ENCODE data around the gene DLST. TPM values are rescaled to one million over a fixed set of nuclear protein-coding genes. Genes with fewer than 3 reads are reported as not detected.

Gene DLST
- total RNA-seq, 1 donor from 2014 or later: 74.5 TPM

DNA sequence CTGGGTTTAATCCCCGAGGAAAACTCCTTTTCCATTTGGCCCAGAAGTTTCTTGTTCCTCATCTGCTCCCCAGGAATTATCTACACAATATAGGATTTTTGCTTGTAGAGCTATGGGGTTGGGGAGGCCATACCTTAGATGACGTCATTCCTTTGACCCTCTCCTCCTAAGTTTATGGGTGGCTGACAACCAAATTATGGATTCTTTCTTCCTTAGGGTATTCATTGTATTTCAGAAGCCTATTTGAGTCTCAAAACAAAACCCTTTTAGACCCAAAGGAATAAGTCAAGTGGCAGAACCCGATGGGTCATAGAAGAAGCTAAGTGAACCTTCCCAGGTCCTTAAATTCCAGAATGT, 20.0 kb upstream of the DLST start:
- H3K9me3 Mint-ChIP-seq (ENCODE audit: low read depth): no peaks in the 10 kb centered on the region
- H3K4me3 Mint-ChIP-seq (ENCODE audit: unreplicated experiment): no peak overlapping the region
- DNase-seq (ENCODE audit: low spot score): no peak
- H3K36me3 Mint-ChIP-seq (ENCODE audit: low read depth): no peaks in the 10 kb centered on the region
- no peak overlapping the region for H3K27ac Mint-ChIP-seq (ENCODE audit: unreplicated experiment)
- H3K27me3 Mint-ChIP-seq (ENCODE audit: low read depth): peaks cover 2% of the 10 kb centered on the region
- TF ChIP-seq, protein P1, sequence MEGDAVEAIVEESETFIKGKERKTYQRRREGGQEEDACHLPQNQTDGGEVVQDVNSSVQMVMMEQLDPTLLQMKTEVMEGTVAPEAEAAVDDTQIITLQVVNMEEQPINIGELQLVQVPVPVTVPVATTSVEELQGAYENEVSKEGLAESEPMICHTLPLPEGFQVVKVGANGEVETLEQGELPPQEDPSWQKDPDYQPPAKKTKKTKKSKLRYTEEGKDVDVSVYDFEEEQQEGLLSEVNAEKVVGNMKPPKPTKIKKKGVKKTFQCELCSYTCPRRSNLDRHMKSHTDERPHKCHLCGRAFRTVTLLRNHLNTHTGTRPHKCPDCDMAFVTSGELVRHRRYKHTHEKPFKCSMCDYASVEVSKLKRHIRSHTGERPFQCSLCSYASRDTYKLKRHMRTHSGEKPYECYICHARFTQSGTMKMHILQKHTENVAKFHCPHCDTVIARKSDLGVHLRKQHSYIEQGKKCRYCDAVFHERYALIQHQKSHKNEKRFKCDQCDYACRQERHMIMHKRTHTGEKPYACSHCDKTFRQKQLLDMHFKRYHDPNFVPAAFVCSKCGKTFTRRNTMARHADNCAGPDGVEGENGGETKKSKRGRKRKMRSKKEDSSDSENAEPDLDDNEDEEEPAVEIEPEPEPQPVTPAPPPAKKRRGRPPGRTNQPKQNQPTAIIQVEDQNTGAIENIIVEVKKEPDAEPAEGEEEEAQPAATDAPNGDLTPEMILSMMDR (IDR thresholded peaks at IDR 0.05): no peak
- peaks cover 10% of the 10 kb centered on the region for H3K4me1 Mint-ChIP-seq (ENCODE audit: low read depth)

DNA sequence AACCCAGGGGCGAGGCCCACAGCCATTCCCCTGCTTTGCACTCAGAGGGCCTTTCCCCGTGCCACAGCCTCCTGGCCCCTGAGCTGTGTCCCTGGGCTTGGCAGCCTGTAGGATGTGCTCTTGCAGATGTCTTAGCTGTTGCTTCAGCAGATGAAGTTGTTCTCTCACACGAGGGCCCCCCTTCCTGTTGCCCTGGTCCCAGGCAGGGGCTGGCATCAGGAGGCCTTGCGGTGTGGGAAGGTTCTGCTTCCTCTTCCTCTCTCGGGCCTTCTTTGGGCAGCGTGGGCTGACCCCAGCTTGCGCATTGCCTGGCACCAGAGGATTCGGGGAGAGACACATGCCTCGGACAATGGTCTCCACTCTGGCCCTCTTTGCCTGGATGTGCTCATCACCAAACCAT, 18.4 kb upstream of the DLST start:
- TF ChIP-seq, protein P1 (IDR thresholded peaks at IDR 0.05): no peak
- no peak overlapping the region for H3K4me3 Mint-ChIP-seq (ENCODE audit: unreplicated experiment)
- H3K9me3 Mint-ChIP-seq (ENCODE audit: low read depth): no peaks in the 10 kb centered on the region
- H3K36me3 Mint-ChIP-seq (ENCODE audit: low read depth): no peaks in the 10 kb centered on the region
- no peak for DNase-seq (ENCODE audit: low spot score)
- H3K27me3 Mint-ChIP-seq (ENCODE audit: low read depth): peaks cover 2% of the 10 kb centered on the region
- H3K27ac Mint-ChIP-seq (ENCODE audit: unreplicated experiment): no peak overlapping the region
- peaks cover 16% of the 10 kb centered on the region for H3K4me1 Mint-ChIP-seq (ENCODE audit: low read depth)

DNA sequence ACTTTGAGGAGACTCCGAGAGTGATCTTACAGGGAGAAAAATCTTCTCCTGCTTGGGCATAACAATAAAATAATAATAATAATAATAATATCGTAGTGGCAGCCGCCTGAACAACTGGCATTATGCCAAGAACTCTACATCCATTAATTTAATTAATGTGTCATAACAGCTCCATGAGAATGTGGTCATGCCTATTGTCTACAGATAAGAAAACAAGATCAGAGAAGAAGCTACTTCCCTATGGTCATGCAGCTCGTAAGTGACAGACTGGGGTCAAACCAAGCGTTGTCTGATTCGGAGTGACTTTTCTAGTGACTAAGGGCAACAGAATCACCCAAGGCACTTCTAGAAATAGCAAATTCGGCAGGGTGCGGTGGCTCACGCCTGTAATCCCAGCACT, 17.5 kb upstream of the DLST start:
- peaks cover 2% of the 10 kb centered on the region for H3K27me3 Mint-ChIP-seq (ENCODE audit: low read depth)
- H3K9me3 Mint-ChIP-seq (ENCODE audit: low read depth): no peaks in the 10 kb centered on the region
- no peak overlapping the region for H3K27ac Mint-ChIP-seq (ENCODE audit: unreplicated experiment)
- H3K36me3 Mint-ChIP-seq (ENCODE audit: low read depth): no peaks in the 10 kb centered on the region
- no peak for DNase-seq (ENCODE audit: low spot score)
- H3K4me1 Mint-ChIP-seq (ENCODE audit: low read depth): peaks cover 16% of the 10 kb centered on the region
- H3K4me3 Mint-ChIP-seq (ENCODE audit: unreplicated experiment): no peak overlapping the region
- TF ChIP-seq, protein P1 (IDR thresholded peaks at IDR 0.05): no peak

DNA sequence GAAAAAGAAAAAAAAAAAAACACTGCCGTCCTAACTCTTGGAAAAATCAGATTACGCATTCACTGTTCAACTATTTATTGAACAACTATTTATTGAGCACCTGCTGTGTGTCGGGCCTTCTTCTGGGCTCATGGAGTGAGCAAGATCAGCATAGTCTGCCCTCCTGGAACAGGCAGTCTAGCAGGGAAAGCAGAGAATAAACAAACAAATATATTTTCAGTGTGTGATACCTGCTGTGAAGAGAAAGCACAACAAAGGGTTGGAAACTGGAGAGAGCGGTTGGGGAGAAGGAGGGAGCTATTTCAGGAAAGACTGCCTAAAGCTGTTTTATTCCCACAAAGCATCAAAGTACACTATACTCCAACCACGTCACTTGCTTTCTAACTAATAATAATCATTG, 16.6 kb upstream of the DLST start:
- no peak overlapping the region for H3K27ac Mint-ChIP-seq (ENCODE audit: unreplicated experiment)

DNA sequence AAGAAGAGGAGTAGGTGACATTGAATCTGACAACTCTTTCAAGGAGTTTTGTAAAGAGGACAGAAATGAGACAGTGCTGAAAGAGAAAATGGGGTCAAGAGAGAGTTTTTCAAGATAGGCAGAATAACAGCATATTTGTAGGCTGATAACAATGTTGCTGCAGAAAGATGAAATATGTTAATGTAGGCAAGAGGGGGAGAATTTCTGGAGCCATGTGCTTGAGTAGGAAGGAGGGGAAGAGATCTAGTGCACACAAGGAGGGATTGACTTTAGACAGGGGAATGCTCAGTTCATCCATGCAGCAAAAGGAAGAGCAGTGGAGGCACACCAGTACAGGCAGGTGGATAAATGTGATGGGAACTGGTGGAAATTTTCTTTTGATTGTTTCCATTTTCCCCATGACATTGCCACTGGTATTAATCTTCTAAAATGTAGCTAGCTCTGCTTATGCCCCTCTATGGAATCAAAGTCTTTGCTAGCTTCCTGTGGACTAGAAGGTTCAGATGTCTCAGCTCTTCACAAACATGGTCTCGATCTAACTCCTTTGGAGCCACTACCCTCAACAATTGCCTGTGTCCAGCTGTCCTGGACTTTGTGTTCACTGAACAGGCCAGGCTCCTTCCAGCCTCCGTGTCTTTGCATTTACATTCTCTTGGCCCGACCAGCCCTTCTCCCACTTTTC, 14.9 kb upstream of the DLST start:
- no peak for DNase-seq (ENCODE audit: low spot score)
- Mint-ChIP-seq H3K9me3 (ENCODE audit: low read depth) (no peaks in the 10 kb centered on the region), H3K4me3 (ENCODE audit: unreplicated experiment) (no peak overlapping the region)

More for the DNA sequence above, 16.6 kb upstream of the DLST start:
- TF ChIP-seq, protein P1 (IDR thresholded peaks at IDR 0.05): no peak
- no peak overlapping the region for H3K4me3 Mint-ChIP-seq (ENCODE audit: unreplicated experiment)
- H3K27me3 Mint-ChIP-seq (ENCODE audit: low read depth): peaks cover 2% of the 10 kb centered on the region
- no peaks in the 10 kb centered on the region for H3K36me3 Mint-ChIP-seq (ENCODE audit: low read depth)
- peaks cover 13% of the 10 kb centered on the region for H3K4me1 Mint-ChIP-seq (ENCODE audit: low read depth)
- no peak for DNase-seq (ENCODE audit: low spot score)
- no peaks in the 10 kb centered on the region for H3K9me3 Mint-ChIP-seq (ENCODE audit: low read depth)

More for the DNA sequence above, 14.9 kb upstream of the DLST start:
- H3K27ac Mint-ChIP-seq (ENCODE audit: unreplicated experiment): no peak overlapping the region
- H3K36me3 Mint-ChIP-seq (ENCODE audit: low read depth): no peaks in the 10 kb centered on the region
- peaks cover 2% of the 10 kb centered on the region for H3K27me3 Mint-ChIP-seq (ENCODE audit: low read depth)
- TF ChIP-seq, protein P1 (IDR thresholded peaks at IDR 0.05): no peak
- peaks cover 5% of the 10 kb centered on the region for H3K4me1 Mint-ChIP-seq (ENCODE audit: low read depth)

Measured in chondrocyte (in vitro differentiated cells).